Stimulated activated naive CD4-positive, alpha-beta T cell treated with Interleukin-2 at 50 U/mL for 16 hours (primary cell): ENCODE measurements around the gene PRC1.
"Not testable (repeated sequence)": the region's sequence is repeated elsewhere in the genome, so short reads cannot be mapped to it uniquely, and the experiment has no call there.

Source experiments
- DNase-seq: peaks from one replicate; lab custom pipeline; 2025; lab: John Stamatoyannopoulos, UW

Gene PRC1

GRCh38 chr15:90934256-90934948 is 59.9 kb downstream of the PRC1 start:
- DNase-seq: peak; percentile 87

- DNase-seq: no peak
Measured at GRCh38 chr15:90933301-90933700, 61.0 kb downstream of the PRC1 start.

- no peak for DNase-seq
Measured at GRCh38 chr15:90932660-90932991, 61.7 kb downstream of the PRC1 start.

GRCh38 chr15:90931828-90932659 is 62.3 kb downstream of the PRC1 start, which contains the start of gene HDDC3:
Gene HDDC3, minus strand, starts transcription at chr15:90932549. Its CDS starts 9 bp downstream, at chr15:90932540.
- peak; percentile 85 for DNase-seq

- DNase-seq: no peak
Measured at GRCh38 chr15:90931575-90931827, 62.8 kb downstream of the PRC1 start.

- no peak for DNase-seq
Measured at GRCh38 chr15:90930861-90931574, 63.3 kb downstream of the PRC1 start.

GRCh38 chr15:90929246-90930019 is 64.9 kb downstream of the PRC1 start:
- no peak for DNase-seq

- DNase-seq: not testable (repeated sequence)
Measured at GRCh38 chr15:90928106-90928505, 66.2 kb downstream of the PRC1 start.

GRCh38 chr15:90926766-90927165 is 67.6 kb downstream of the PRC1 start:
- not testable (repeated sequence) for DNase-seq

GRCh38 chr15:90924375-90924774 is 70.0 kb downstream of the PRC1 start:
- no peak for DNase-seq

GRCh38 chr15:90922712-90923322 is 71.5 kb downstream of the PRC1 start:
- DNase-seq: peak; percentile 6

- no peak for DNase-seq
Measured at GRCh38 chr15:90921887-90922286, 72.4 kb downstream of the PRC1 start.

- DNase-seq: no peak
Measured at GRCh38 chr15:90918835-90919234, 75.5 kb downstream of the PRC1 start.

- DNase-seq: no peak
Measured at GRCh38 chr15:90918034-90918788, 76.1 kb downstream of the PRC1 start.

GRCh38 chr15:90917569-90917968 is 76.8 kb downstream of the PRC1 start:
- no peak for DNase-seq

- DNase-seq: no peak
Measured at GRCh38 chr15:90916461-90916860, 77.9 kb downstream of the PRC1 start.
